Tibial artery (tissue), 4 donors: ENCODE results near the gene C8A.

Experiments
- DNase-seq, 2 donors: peaks; one replicate each; pipeline ENCODE4 v3.0.0-alpha.2; 2019
- H3K27ac ChIP-seq, 2 donors: fragments of 200-600 bp; sonication (generic) in 1 of 2; 1 replicate in 1 of 2; 2 replicates in 1 of 2; pipeline ENCODE4 v1.5.1; 2018 to 2019; ENCODE audit warnings: mild to moderate bottlenecking in 1 of 2
- H3K27me3 ChIP-seq, 2 donors: fragments of 200-600 bp; sonication (generic) in 1 of 2; one replicate each; pipeline versions ENCODE4 v1.5.1 to v1.6.0; 2016 to 2019
- H3K36me3 ChIP-seq, 3 donors: fragments of 200-600 bp; sonication (generic) in 2 of 3; one replicate each; pipeline ENCODE4 v1.5.1; 2016 to 2019; ENCODE audit warnings: mild to moderate bottlenecking in 2 of 3
- H3K4me1 ChIP-seq, 4 donors: fragments of 200-600 bp; sonication (generic) in 2 of 4; 1 replicate in 3 of 4; 2 replicates in 1 of 4; pipeline ENCODE4 v1.5.1; 2016 to 2019
- H3K4me3 ChIP-seq, 2 donors: fragments of 200-600 bp; sonication (generic) in 1 of 2; 1 replicate in 1 of 2; 2 replicates in 1 of 2; pipeline ENCODE4 v1.5.1; 2018 to 2019; ENCODE audit warnings: mild to moderate bottlenecking in 2 of 2
- H3K9me3 ChIP-seq, 3 donors: fragments of 200-600 bp; sonication (generic) in 1 of 3; one replicate each; pipeline ENCODE4 v1.5.1; 2016 to 2019
- intact Hi-C: fragments of 100-400 bp; cut with DNase I; formaldehyde crosslinking; loops from one replicate; pipeline ENCODE4 v1.15.0; 2023; ENCODE audit warnings: low total_unique reads
- TF ChIP-seq, protein P1 (sequence below), 2 experiments: fragments of 200-600 bp in 1 of 2; fragments of 450-650 bp in 1 of 2; IDR thresholded peaks; one replicate each; pipeline ENCODE4 v1.5.1; 2017 to 2019; ENCODE audit warnings: antibody characterized with exemption in 2 of 2, mild to moderate bottlenecking in 1 of 2, moderate library complexity in 1 of 2

The C8A gene

DNA sequence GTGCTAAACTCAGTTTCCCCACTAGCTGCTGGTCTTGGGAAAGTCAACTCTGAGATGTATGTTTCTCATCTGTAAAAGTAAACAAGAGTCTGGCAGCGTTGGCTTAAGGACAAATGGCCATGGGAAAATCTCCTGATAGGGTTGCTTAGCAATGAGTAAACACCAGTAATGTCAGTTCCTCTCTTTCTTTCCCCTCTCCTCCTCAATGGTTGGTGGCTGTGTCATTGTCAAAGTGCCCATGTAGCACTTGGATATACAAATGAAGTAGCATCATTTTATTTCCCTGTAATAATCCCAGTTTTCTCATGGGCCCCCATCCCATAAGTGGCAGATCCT, 33.2 kb upstream of the C8A start:
- intact Hi-C loops = no loop called here

DNA sequence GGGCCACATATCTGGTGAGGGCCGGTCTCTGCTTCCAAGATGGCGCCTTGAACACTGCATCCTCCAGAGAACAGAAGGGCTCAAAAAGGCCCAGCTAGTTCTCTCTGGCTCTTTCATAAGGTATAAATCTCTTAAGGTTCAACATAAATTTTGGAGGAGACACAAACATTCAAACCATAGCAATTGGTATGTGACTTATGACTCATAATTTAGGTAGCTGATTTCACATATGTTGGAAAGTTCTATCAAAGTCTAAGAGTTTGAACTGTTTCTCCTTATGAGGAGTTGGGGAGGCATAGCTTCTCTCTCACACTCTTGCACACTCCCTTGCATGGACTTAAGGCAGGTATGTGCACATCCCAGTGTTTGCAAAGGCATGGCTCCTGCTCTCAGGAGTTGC, 30.3 kb upstream of the C8A start:
- Histone ChIP-seq H3K4me3 (no peak overlapping the region), H3K9me3 (no peaks in the 10 kb centered on the region), H3K36me3 (no peaks in the 10 kb centered on the region), H3K4me1 (peaks cover 0 to 6% (median 1%) of the 10 kb centered on the region in 4 donors), H3K27me3 (peaks cover 0 to 22% of the 10 kb centered on the region in 2 donors), H3K27ac (no peak overlapping the region)
- DNase-seq = no peak
- TF ChIP-seq, protein P1, sequence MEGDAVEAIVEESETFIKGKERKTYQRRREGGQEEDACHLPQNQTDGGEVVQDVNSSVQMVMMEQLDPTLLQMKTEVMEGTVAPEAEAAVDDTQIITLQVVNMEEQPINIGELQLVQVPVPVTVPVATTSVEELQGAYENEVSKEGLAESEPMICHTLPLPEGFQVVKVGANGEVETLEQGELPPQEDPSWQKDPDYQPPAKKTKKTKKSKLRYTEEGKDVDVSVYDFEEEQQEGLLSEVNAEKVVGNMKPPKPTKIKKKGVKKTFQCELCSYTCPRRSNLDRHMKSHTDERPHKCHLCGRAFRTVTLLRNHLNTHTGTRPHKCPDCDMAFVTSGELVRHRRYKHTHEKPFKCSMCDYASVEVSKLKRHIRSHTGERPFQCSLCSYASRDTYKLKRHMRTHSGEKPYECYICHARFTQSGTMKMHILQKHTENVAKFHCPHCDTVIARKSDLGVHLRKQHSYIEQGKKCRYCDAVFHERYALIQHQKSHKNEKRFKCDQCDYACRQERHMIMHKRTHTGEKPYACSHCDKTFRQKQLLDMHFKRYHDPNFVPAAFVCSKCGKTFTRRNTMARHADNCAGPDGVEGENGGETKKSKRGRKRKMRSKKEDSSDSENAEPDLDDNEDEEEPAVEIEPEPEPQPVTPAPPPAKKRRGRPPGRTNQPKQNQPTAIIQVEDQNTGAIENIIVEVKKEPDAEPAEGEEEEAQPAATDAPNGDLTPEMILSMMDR (IDR thresholded peaks at IDR 0.05) = no peak
- intact Hi-C loops = no loop called here

More for the DNA sequence above, 33.2 kb upstream of the C8A start:
- H3K4me1 ChIP-seq = peaks cover 0 to 6% (median 1%) of the 10 kb centered on the region in 4 donors
- no peak for DNase-seq
- no peak overlapping the region for H3K4me3 ChIP-seq
- H3K9me3 ChIP-seq = no peaks in the 10 kb centered on the region
- no peaks in the 10 kb centered on the region for H3K36me3 ChIP-seq
- TF ChIP-seq, protein P1 (IDR thresholded peaks at IDR 0.05) = no peak
- H3K27ac ChIP-seq = no peak overlapping the region
- H3K27me3 ChIP-seq = peaks cover 0 to 19% of the 10 kb centered on the region in 2 donors

DNA sequence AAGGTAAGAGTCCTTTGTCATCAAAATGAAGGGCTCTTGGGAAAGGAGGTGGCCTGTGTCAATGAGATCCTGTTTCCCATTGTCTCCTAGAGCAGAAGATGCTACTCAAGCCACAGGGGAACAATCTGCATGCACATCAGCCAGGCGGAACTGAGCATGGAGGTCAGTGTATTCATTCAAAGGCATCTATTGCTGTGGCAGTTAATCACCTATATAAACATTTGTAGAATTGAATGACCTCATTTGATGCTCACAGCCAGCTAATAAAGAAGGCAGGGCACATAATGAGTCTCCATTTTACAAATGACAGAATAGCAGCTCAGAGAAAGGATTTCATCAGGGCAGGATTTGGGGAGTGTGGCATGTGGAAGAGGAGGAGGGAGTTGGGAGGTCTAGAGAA, 29.7 kb upstream of the C8A start:
- intact Hi-C loops = no loop called here
- Histone ChIP-seq H3K9me3 (no peaks in the 10 kb centered on the region), H3K36me3 (no peaks in the 10 kb centered on the region), H3K27me3 (peaks cover 0 to 17% of the 10 kb centered on the region in 2 donors), H3K4me1 (peaks cover 0 to 6% (median 1%) of the 10 kb centered on the region in 4 donors), H3K4me3 (no peak overlapping the region), H3K27ac (no peak overlapping the region)
- TF ChIP-seq, protein P1 (IDR thresholded peaks at IDR 0.05) = no peak
- no peak for DNase-seq

DNA sequence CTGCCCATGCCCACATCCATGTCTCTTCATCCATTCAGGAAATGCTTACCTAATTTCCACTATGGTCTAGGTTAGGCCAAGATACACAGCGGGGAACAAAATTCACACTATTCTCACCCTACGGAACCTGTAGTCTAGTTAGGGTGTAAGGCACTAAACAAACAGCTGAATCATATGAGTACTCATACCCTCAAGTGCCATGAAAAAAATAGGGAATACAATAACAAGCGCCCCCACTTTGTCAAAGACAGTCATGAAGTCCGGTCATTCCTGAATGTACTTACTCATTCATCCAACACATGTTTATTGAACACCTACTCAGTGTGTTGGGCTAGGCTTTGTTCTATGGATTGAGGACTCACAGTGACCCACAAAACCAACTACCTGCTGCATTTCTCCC, 29.2 kb upstream of the C8A start:
- TF ChIP-seq, protein P1 (IDR thresholded peaks at IDR 0.05) = no peak
- no peak for DNase-seq
- peaks cover 0 to 18% of the 10 kb centered on the region in 2 donors for H3K27me3 ChIP-seq
- no peak overlapping the region for H3K4me3 ChIP-seq
- H3K36me3 ChIP-seq = no peaks in the 10 kb centered on the region
- H3K4me1 ChIP-seq = peaks cover 0 to 6% (median 1%) of the 10 kb centered on the region in 4 donors
- H3K27ac ChIP-seq = no peak overlapping the region
- H3K9me3 ChIP-seq = no peaks in the 10 kb centered on the region
- intact Hi-C loops = no loop called here

DNA sequence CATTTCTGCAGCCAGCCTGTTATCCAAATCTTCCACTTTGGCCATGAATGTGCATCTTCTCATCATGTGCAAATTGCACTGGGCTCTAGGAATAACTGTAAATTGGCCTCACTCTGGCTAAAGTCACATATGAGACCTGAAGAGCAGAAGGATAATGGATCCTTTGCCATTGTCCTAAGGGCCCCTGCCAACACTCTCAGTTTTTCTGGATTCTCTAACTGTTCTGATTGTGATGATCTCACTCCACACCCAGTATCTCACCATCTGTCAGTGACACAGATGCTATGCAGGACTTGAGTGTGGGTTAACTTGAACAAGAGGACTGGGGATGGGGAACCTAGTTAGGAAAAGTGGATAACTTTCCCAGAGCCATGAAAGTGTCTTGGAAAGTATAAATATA, 26.9 kb upstream of the C8A start:
- peaks cover 0 to 4% (median 0%) of the 10 kb centered on the region in 4 donors for H3K4me1 ChIP-seq
- no peak overlapping the region for H3K27ac ChIP-seq
- intact Hi-C loops = no loop called here
- no peak for DNase-seq
- H3K9me3 ChIP-seq = no peaks in the 10 kb centered on the region
- no peaks in the 10 kb centered on the region for H3K36me3 ChIP-seq
- H3K4me3 ChIP-seq = no peak overlapping the region
- TF ChIP-seq, protein P1 (IDR thresholded peaks at IDR 0.05) = no peak
- peaks cover 0 to 24% of the 10 kb centered on the region in 2 donors for H3K27me3 ChIP-seq

- DNase-seq = no peak
- H3K4me1 ChIP-seq = peaks cover 0 to 4% (median 0%) of the 10 kb centered on the region in 4 donors
- intact Hi-C loops = loop anchor here (5.0 kb wide), 2 partner anchors 1217 to 1332 kb away; no protein-coding TSS in a partner anchor
- peaks cover 0 to 24% of the 10 kb centered on the region in 2 donors for H3K27me3 ChIP-seq
- no peaks in the 10 kb centered on the region for H3K9me3 ChIP-seq
- TF ChIP-seq, protein P1 (IDR thresholded peaks at IDR 0.05) = no peak
- no peak overlapping the region for H3K27ac ChIP-seq
- no peaks in the 10 kb centered on the region for H3K36me3 ChIP-seq
- H3K4me3 ChIP-seq = no peak overlapping the region
Observed at GRCh38 chr1:56830052-56830451, 24.5 kb upstream of the C8A start.
